ENCODE measurements around the gene NOP10. TPM values are rescaled to one million over a fixed set of nuclear protein-coding genes. Genes with fewer than 3 reads are reported as not detected.

The NOP10 gene
- total RNA-seq, 1 donor from 2014 or later = 134 TPM

- Mint-ChIP-seq H3K27ac (no peak overlapping the region), H3K27me3 (no peaks in the 10 kb centered on the region), H3K36me3 (ENCODE audit: insufficient read depth) (peaks cover 12% of the 10 kb centered on the region), H3K9me3 (ENCODE audit: low read depth) (no peaks in the 10 kb centered on the region), H3K4me1 (ENCODE audit: low read depth) (no peaks in the 10 kb centered on the region), H3K4me3 (ENCODE audit: low read depth) (no peak overlapping the region)
- DNase-seq (ENCODE audit: low spot score, unreplicated experiment) = no peak
- no peak for TF ChIP-seq CTCF (IDR thresholded peaks at IDR 0.05; ENCODE audit: unreplicated experiment)
Measured at GRCh38 chr15:34360298-34360697, 17.4 kb upstream of the NOP10 start.

GRCh38 chr15:34359416-34359815, 16.5 kb upstream of the NOP10 start:
- H3K27me3 Mint-ChIP-seq = no peaks in the 10 kb centered on the region
- DNase-seq (ENCODE audit: low spot score, unreplicated experiment) = no peak
- no peak overlapping the region for H3K27ac Mint-ChIP-seq
- no peaks in the 10 kb centered on the region for H3K4me1 Mint-ChIP-seq (ENCODE audit: low read depth)
- no peak for TF ChIP-seq CTCF (IDR thresholded peaks at IDR 0.05; ENCODE audit: unreplicated experiment)
- no peaks in the 10 kb centered on the region for H3K9me3 Mint-ChIP-seq (ENCODE audit: low read depth)
- H3K4me3 Mint-ChIP-seq (ENCODE audit: low read depth) = no peak overlapping the region
- peaks cover 12% of the 10 kb centered on the region for H3K36me3 Mint-ChIP-seq (ENCODE audit: insufficient read depth)

GRCh38 chr15:34358948-34359347, 16.0 kb upstream of the NOP10 start:
- Mint-ChIP-seq H3K36me3 (ENCODE audit: insufficient read depth) (peaks cover 12% of the 10 kb centered on the region), H3K27ac (no peak overlapping the region), H3K4me1 (ENCODE audit: low read depth) (no peaks in the 10 kb centered on the region), H3K4me3 (ENCODE audit: low read depth) (no peak overlapping the region), H3K27me3 (no peaks in the 10 kb centered on the region), H3K9me3 (ENCODE audit: low read depth) (no peaks in the 10 kb centered on the region)
- TF ChIP-seq CTCF (IDR thresholded peaks at IDR 0.05; ENCODE audit: unreplicated experiment) = no peak
- no peak for DNase-seq (ENCODE audit: low spot score, unreplicated experiment)

GRCh38 chr15:34358367-34358766, 15.4 kb upstream of the NOP10 start:
- Mint-ChIP-seq H3K27me3 (no peaks in the 10 kb centered on the region), H3K36me3 (ENCODE audit: insufficient read depth) (peaks cover 12% of the 10 kb centered on the region), H3K4me3 (ENCODE audit: low read depth) (no peak overlapping the region), H3K27ac (no peak overlapping the region), H3K9me3 (ENCODE audit: low read depth) (no peaks in the 10 kb centered on the region), H3K4me1 (ENCODE audit: low read depth) (peaks cover 3% of the 10 kb centered on the region)
- peak; percentile 23 for TF ChIP-seq CTCF (IDR thresholded peaks at IDR 0.05; ENCODE audit: unreplicated experiment)
- DNase-seq (ENCODE audit: low spot score, unreplicated experiment) = no peak

GRCh38 chr15:34357653-34358052, 14.7 kb upstream of the NOP10 start:
- Mint-ChIP-seq H3K4me1 (ENCODE audit: low read depth) (peaks cover 3% of the 10 kb centered on the region), H3K27ac (no peak overlapping the region), H3K9me3 (ENCODE audit: low read depth) (no peaks in the 10 kb centered on the region), H3K36me3 (ENCODE audit: insufficient read depth) (peaks cover 10% of the 10 kb centered on the region), H3K4me3 (ENCODE audit: low read depth) (no peak overlapping the region), H3K27me3 (no peaks in the 10 kb centered on the region)
- TF ChIP-seq CTCF (IDR thresholded peaks at IDR 0.05; ENCODE audit: unreplicated experiment) = no peak
- no peak for DNase-seq (ENCODE audit: low spot score, unreplicated experiment)

All from progenitor cell of endocrine pancreas (in vitro differentiated cells).